Measurements from ENCODE around the gene FUCA1.
"Not testable (repeated sequence)": the region's sequence is repeated elsewhere in the genome, so short reads cannot be mapped to it uniquely, and the experiment has no call there.

Gene FUCA1

DNA sequence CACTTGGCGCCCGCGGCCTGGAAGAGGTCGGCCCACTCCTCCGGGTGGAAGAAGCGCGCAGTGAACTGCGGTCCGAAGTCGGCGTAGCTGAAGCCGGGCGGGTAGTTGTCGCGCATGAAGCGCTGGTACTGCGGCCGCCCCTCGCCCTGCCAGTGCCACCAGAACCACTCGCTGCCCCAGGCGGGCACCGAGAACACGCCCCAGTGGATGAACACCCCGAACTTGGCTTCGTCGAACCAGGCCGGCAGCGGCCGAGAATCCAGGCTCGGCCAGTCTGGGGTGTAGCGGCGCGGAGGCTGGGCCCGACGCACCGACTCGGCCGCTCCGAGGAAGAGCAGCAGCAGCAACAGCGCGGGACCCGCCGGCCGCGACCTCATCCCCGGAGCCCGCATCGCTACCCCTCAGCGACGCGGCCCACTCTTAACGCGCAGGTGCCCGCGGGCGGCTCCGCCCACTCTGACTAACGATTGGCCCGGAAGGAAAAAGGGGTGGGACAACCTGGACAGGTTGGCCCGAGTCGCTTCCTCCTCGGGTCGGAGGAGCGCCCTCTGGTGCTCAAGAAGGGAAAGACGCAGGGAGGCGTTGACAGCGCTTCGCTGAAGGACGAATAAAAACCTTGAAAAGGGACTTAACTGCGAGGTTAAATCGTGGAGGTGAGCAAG is at the start of gene FUCA1:
TSS of gene FUCA1 (minus strand) at position 396 of the 662 bp plus-strand sequence. CDS start at position 392, 4 bp downstream.
- DNase-seq (ENCODE audit: low read depth in 1 of 2, low spot score in 1 of 2), result peak; percentile 90 to 94

DNA sequence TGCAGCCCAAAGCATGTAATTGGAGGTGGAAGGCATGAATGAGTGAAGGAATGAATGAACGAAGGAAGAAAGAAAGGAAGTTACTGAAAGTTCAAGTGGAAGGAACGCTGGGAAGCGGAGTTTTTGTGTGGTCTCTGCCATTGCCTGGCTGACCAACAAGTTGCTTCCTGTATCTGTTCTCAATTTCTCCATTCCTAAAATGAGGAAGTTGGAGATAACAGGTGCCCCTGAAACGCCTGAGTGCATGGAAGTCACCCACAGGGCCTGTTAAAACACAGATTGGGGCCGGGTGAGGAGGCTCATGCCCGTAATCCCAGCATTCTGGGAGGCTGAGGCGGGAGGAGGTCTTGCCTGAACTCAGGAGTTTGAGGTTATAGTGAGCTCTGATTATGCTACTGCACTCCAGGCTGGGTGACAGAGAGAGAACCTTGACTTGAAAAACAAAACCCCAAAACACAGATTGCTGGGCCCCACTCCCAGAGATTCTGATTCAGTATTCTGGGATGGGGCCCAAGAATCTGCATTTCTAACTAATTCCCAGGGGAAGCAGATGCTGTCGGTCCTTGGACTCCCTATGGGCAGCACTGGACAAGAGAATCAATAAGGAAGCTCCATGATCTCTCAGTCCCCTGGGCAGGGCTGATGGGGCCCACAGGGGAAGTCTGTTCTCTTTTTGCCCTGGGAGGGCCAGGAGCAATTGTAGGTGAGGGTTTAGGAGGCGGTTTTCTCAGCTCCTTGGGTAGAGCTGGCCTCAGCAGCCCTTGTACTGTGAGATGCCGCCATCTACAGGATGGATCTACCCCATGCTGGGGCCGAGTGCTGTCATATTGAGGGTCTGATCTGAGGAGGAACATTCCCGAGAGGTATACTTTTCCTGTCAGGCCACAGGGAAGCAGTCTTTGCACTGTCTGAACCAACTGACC is 48.4 kb upstream of the FUCA1 start:
- DNase-seq (ENCODE audit: low read depth in 1 of 2, low spot score in 1 of 2), result no peak

DNA sequence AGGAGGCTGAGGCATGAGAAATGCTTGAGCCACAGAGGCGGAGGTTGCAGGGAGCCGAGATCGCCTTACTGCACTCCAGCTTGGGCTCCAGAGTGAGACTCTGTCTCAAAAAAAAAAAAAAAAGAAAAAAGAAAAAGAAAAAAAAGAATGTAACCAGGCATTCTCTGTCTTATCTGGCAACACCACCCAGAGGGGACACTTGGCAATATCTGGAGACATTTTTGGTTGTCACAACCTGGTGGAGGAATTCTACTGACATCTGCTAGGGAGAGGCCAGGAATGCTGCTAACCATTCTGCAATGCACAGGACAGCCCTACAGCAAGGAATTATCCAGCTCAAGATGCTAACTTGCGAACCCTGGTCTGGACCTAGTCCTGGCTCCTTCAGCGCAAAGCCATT is 47.4 kb upstream of the FUCA1 start:
- DNase-seq (ENCODE audit: low read depth in 1 of 2, low spot score in 1 of 2), result no peak

DNA sequence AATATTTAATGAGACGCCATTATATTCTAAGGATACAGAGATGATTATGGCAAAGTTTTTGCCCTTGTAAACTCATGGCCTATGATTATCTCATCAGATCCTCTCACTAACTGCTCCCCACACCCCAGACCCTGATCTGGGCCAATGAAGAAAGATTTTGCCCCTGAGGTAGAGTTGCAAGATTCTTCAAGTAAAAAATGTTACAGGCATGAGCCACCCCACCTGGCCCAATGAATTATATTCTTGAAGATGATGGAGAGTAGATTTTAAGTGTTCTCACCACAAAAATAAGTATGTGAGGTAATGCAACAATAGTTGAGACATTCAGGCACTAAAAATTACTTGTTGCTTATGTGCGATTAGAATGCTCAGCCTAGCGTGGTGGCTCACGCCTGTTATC is 46.8 kb upstream of the FUCA1 start:
- no peak for DNase-seq (ENCODE audit: low read depth in 1 of 2, low spot score in 1 of 2)

DNA sequence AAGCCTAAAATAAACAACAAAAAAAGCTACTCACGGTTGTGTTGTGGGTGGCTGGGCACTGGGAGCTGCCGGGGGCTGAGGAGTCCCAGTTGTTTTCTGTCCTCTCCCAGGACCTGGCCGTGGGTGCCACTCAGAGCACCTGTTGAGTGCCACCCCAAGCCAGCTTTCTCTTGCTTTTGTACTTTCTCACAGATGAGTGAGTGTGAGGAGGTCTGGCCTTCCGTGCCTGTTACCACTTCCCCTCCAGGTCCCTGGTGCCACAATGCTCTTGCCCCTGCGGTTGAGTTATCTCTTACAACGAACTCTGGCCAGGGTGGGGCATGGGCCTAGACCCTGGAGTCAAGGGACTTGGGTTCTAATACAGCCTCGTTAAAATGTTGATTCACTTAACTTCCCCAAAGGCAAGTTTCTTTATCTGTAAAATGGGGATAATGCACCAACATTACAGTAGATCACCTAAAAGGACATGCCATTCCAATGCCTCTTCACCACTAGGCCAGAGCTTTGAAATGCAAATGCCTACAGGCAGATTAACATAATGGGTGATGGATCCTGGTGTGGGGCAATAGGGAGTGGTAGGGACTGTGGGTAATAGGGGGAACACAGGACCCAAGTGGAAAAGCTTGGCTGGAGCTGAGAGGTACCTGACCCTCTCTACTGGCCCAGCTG is 45.3 kb upstream of the FUCA1 start, which contains the start of gene CNR2:
TSS of gene CNR2 (minus strand) at position 151 of the 669 bp plus-strand sequence. CDS start 37,745 bp downstream, outside the sequence.
- DNase-seq (ENCODE audit: low read depth in 1 of 2, low spot score in 1 of 2), result no peak

DNA sequence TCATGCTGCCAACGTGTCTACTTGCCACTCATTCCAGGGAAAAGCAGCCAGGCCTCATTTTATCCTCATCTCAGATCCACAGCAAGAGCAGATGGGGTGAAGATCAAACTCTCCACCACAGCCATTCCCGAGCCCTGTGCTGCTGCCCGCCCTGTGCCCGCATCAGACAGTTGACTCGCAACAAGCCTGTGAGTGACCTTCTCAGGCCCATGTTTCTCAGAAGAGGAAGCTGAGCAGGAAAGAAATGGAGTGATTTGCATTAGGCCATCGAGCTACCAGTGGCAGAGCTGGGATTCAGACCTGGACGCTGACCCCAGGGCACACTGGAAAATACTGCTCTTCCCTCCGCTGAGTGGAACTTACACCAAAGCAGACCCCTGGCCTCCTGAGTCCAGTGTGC is 43.8 kb upstream of the FUCA1 start:
- DNase-seq (ENCODE audit: low read depth in 1 of 2, low spot score in 1 of 2), result no peak

DNA sequence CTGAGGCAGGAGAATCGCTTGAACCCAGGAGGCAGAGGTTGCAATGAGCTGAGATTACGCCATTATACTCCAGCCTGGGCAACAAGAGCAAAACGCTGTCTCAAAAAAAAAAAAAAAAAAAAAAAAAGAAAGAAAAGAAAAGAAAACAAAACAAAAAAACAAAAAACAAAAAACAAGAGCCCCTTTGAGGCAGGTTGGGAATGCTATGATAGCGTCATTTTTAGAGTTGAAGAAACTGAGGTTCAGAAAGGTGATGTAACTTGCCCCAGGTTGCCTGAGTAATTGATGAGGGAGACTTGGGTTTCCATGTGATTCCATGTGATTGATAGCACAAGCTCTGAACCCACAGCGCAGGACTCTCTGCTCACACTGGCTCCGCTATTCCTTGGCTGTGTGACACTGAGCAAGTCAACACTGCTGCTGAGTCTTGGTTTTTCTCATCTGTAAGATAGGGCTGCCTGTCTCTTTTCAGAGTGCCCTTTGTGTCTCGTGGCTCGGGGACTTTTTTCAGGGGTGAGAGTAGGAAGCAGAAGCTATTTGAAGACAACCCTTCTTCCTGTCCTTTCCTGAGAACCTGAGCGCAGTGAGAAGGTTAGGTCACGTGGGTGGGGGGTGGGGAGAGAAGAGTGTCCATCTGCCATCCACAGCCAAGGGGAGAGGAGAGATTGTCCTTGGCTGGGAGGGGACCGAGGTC is 42.6 kb upstream of the FUCA1 start:
- DNase-seq (ENCODE audit: low read depth in 1 of 2, low spot score in 1 of 2), result no peak

DNA sequence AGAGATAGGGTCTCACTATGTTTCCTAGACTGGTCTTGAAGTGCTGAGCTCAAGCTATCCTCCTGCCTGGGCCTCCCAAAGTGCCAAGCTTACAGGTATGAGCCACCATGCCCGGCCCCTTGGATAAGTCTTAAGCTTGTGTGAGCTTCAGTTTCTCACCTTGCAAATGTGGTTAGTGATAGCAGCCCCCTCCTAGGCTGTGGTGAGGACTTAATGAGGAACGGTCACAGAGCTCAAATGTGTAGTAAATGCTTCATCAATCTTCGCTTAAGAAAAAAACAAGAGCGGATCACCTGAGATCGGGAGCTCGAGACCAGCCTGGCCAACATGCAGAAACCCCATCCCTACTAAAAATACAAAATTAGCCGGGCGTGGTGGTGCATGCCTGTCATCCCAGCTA is 42.1 kb upstream of the FUCA1 start:
- no peak for DNase-seq (ENCODE audit: low read depth in 1 of 2, low spot score in 1 of 2)

DNA sequence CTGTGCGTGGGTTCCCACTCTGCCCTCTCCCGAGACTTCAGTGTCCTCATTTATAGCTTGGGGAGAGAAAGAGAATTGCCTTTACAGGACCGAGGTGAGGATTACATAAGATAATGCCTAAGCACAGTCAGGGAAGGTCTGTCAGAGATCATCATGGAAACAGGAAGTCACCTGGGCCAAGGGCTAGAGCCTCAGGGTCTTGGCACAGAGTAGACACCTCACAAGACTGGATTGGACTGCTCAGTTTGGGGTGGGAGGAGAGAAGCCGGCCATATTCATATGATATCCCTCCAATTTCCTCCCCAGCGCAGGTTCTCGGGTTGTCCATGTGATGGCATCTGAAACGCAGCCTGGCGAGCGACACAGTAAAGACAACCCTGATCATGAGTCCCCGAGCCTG is 41.3 kb upstream of the FUCA1 start:
- no peak for DNase-seq (ENCODE audit: low read depth in 1 of 2, low spot score in 1 of 2)

DNA sequence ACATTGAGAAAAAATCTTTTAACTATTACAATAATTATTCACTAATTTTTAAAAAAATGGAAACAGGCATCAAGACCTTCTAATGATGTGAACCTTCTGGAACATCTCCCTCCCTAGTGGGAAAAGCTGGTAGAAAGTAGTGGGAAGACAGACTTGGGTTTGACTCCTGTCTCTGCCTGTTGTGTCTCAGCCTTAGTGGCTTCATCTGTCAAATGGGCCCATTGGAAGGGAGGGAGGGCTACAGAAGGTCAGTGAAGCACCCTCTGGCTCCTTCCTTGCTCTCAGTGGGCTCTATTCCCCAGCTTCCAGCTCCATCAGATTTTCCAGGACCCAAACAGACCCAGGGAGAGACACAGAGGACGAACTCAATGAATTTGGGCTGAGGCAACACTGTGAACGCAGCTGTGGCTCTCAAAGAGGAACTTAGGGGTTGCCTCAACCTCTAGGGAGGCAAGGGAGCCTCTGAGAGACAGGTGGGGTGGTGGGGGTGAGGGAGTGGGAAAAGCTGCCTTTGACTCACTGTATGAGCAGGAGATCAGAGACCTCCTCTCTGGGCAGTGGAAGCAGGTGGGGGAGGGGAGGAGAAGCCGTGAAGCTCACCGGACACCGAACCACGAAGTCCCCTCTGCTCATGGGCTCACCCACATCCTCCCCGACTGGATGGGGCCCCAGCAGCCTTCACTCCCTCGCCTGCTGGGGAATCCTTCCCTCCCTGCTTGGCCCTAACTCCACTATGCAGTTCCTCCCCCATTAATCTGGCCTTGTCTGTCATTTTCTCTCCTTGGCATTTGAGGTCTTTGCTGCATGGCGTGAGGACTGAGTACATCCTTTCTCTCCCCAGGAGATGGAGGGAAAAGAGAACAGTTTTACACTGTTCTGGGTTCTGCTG is 40.6 kb upstream of the FUCA1 start:
- DNase-seq (ENCODE audit: low read depth in 1 of 2, low spot score in 1 of 2), result no peak

DNA sequence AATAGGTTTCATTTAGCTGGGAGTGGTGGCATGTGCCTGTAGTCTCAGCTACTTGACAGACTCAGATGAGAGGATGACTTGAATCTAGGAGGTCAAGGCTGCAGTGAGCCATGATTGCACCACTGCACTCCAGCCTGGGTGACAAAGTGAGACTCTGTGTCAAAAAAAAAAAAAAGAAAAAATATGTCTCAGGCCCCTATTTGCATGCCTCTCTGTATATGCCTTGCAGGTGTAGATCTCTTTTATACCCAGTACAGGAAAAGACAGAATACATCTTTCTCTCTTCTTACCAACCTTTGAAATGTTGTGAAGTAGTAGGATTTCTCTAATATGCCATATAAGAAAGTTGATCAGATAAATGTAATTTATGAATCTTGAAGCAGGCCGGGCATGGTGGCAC is 38.6 kb upstream of the FUCA1 start:
- no peak for DNase-seq (ENCODE audit: low read depth in 1 of 2, low spot score in 1 of 2)

DNA sequence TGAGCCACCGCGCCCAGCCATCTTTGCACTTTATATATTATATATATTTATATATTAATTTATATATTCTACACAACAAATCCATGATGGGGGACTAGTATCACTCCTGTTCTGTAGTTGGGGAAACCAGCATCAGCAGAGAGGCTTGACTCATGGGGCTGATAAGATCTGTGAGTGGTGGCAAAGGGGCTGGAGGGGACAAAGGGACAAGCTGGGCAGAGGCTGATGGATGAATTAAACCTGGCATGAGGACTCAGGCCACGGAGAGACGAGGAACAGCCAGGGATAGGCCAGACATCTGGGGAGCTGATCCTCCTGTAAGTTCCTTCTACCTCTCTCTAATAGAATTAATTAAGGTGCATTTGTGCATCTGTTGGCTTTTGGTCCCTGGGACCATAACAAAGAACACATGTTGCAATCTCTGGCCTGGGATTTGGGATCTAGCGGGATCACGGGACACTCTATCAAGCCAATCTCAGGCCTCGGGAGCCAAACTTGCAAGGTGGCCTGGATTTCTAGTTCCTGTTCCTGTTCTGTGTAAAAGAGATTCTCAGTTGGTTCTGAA is 37.5 kb upstream of the FUCA1 start:
- DNase-seq (ENCODE audit: low read depth in 1 of 2, low spot score in 1 of 2), result no peak

DNA sequence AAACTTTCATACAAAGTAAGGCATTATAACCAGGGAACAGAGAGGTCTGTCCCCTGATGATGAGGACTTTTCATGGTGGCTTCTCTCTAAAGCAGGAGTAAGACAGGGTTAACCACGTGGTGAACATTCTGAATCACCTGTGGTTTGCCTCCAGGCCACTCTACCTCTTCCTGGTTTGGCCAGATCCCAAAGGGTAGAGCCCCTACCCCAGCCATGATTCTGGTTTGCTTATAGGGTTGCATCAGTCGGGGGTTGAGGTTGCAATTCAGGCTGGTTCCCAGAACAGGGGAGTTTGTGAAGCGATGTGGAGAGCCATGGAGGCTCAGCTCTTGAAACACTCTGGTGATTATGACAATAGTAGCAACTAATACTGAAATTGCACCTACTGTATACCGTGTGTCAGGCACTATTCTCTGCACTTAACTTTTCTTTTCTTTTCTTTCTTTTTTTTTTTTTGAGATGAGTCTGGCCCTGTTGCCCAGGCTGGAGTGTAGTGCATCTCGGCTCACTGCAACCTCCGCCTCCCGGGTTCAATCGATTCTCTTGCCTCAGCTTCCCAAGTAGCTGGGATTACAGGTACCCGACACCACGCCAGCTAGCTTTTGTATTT is 36.8 kb upstream of the FUCA1 start:
- no peak for DNase-seq (ENCODE audit: low read depth in 1 of 2, low spot score in 1 of 2)

DNA sequence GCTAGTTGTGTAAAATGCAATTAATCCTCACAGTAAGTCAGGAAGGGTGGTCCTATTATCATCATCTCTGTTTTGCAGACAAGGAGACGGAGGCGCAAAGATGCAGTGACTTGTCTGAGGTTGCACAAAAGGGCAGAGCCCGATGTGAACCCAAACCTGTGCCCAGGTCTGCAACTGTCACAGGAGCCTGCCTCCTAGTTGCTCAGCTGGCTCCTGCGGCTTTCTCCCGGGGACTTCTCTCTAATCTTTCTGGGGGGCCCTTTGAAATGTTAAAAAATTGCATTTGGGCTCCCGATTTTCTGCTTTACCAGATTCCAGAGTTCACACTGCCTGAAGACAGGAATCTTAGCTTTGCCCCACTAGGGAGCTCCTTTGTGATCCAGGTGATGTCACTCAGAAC is 35.7 kb upstream of the FUCA1 start:
- no peak for DNase-seq (ENCODE audit: low read depth in 1 of 2, low spot score in 1 of 2)

DNA sequence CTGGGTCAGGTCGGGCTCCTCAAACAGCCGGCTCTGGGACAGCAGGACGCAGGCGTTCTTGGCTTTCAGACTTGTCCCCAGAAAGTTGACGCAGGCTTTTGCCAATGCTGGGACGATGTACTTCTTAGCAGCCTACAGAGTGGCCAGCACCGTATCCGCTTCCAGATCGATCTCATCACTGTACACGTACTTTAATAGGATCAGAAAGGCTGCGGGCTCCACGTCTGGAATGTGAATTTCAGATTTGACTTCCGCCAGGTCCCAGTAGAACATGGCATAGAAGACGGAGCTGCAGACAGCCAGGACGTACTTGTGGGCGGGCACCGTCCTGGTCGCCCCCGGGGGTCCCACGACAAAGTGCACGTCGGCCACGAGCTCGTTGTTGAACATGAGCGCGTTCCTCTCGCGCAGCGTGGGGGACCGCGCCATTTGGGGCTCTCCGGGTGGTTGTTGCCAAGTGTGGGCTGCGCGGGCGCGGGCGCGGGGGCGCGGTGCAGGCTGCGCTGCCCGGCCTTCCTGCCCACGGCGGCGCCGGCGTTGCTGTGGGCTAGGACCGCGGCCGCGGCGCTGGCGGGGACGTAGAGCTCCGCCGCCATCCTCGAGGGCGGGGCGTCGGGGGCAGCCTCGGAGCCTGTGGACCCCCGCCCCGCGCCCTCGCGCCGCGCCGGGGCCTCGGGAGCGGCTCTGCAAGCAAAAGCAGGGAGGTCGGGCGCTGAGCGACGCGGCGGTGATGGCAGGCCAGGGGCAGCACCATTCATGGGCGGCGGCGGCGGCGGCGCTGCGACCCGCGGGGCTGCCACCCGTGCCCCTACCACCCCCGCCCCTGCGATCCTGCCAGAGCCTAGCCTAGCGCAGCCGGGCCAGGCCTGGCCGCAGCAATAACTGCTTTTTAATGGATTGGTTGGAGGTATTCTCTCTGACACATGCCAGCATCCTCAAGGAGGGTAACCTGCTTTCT is 34.5 kb upstream of the FUCA1 start:
- no peak for DNase-seq (ENCODE audit: low read depth in 1 of 2, low spot score in 1 of 2)

DNA sequence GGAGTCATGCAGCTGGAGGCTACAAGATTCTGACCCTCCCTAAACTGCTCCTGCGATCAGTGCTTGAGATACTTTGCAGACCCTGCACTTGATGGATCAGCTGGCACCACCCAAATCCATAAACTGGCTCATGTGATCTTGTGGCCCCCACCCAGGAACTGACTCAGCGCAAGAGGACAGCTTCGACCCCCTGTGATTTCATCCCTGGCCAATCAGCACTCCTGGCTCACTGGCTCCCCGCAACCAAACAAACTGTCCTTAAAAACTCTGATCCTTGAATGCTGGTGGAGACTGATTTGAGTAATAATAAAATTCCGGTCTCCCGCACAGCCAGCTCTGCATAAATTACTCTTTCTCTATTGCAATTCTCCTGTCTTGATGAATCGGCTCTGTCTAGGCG is 31.9 kb upstream of the FUCA1 start:
- DNase-seq (ENCODE audit: low read depth in 1 of 2, low spot score in 1 of 2), result not testable (repeated sequence)

DNA sequence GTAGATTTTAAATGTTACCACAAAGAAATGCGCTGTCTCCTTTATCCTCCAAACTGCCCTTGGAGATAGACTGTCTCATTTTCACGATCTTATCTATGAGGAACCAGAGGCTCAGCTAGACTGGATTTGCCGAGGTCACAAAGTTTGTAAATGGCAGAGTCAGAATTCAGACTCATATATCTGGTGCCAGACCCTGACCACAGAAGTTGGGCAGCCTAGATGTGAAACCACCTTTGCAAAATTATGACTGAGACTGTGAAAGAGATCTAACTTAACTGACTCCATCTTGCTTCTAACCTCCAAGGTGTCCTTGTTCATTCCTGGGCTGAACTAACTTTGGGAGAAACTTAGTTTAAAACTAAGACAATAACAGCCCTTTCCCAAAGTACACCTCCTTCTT is 31.0 kb upstream of the FUCA1 start:
- no peak for DNase-seq (ENCODE audit: low read depth in 1 of 2, low spot score in 1 of 2)

DNA sequence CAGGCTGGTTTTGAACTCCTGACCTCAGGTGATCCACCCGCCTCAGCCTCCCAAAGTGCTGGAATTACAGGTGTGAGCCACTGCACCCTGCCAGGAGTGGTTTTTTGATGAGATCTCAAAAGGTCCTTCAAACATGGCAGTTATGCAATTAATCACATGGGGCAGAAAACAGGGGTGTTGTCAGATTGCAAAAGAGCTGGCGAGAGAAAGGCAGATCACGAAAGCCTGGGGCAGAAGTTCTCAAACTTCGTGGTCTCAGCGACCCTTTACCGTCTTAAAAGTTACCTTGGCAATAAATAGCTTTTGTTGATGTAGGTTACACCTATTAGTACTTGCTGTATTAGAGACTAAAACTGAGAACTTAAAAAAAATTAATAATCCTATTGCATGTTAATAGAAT is 29.0 kb upstream of the FUCA1 start:
- no peak for DNase-seq (ENCODE audit: low read depth in 1 of 2, low spot score in 1 of 2)

All from activated T-helper 1 cell treated with anti-CD3 and anti-CD28 coated beads, Interleukin-2, amount 50 U/mL, for 16 hours (primary cell).